NK-92 (cell line): ENCODE data around the gene OR10K1.
"Not testable (repeated sequence)": the region's sequence is repeated elsewhere in the genome, so short reads cannot be mapped to it uniquely, and the experiment has no call there.

Experiments used
- DNase-seq: peaks from one replicate; lab custom pipeline; 2025; ENCODE audit not compliant: unreplicated experiment; lab: John Stamatoyannopoulos, UW

Gene OR10K1, protein sequence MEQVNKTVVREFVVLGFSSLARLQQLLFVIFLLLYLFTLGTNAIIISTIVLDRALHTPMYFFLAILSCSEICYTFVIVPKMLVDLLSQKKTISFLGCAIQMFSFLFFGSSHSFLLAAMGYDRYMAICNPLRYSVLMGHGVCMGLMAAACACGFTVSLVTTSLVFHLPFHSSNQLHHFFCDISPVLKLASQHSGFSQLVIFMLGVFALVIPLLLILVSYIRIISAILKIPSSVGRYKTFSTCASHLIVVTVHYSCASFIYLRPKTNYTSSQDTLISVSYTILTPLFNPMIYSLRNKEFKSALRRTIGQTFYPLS

DNA sequence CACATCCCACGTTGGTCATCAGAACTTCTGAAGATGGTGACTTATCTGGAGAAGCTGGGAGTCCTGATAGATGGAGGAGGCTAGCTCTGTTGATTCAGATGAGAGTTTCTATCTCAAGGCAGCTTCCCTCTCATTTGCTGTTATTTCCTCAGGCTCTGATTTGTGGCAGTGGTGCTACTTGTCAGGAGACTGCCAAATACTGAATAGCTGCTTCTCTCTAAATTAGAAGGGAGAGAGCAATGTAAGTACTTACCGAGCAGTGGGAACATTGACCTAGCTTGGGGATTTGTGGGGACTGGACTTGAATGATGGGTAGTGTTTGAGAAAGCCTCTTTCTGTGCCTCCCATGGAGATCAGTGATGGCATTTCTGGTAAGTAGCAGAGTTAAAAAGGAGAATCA lies at the start of gene OR10K1:
OR10K1 (plus strand) TSS at position 301 of the 400 bp plus-strand sequence. CDS start 3,728 bp downstream, outside the sequence.
- no peak for DNase-seq

DNA sequence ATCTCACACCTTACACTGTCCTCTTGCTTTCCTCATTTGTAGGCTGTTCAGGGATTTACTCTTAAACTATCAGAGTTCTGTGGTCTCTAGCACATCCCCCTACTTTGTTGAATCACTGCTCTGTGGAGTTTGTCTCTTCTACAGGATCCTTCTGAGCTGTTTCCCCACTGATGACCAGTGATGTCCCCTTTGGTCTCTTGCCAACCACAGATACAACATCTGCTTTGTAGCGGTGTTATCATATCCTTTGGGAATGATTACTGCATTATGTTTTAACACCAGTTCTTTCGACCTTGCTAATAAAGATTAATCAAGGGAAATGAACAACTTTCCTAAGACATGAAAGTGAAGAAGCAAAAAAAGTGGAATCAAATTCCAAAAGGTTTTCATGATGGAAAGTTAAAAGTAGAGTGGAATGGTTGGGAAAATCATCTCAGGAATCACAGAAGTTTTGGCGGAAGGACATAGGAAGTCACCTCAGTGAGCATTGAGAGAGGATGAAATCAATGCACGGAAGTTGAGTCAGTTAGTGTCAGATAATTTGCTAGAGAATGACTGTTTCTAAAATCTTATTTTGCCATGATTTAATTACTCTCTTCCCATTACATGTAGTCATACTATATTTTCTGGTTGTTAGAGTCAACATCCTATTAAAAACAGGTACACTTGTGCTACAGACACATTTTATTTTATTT lies 46.8 kb upstream of the OR10K1 start:
- DNase-seq: no peak

DNA sequence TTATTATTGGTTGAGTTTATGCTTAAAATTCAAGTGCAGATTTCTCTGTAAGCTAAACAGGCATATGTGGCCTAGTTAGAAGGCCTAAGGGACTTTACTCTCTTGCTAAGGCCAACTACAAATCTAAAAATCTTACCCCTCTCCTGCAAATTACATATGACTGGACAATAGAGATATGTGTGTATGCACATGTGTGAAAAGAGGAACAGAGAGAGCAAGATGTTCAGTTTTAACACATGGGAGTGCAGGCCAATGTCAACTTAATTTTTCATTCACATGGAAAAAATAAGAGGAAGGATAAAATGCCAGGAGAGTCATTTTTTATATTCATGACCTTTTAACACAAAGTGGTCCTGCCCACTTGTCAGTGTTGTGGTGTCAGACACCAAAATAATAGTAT lies 44.0 kb upstream of the OR10K1 start:
- DNase-seq: no peak

DNA sequence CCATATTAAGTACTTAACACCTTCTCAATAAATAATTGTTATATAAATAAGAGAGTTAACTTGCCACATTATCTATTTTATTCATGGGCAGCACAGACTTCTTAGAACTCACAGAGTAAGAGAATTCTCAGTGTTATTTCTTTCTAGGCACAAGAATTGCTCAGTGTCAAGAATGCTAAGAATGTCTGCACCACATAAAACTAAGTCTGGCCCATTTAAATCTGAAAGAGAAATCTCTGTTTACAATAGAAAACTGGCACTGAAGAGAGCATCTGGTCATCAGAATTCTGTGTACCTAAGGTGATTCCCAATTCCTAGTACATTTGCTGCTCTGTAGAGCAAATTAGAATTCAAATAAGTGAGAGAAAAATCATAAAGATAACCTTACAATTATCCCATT lies 39.4 kb upstream of the OR10K1 start:
- DNase-seq: no peak

DNA sequence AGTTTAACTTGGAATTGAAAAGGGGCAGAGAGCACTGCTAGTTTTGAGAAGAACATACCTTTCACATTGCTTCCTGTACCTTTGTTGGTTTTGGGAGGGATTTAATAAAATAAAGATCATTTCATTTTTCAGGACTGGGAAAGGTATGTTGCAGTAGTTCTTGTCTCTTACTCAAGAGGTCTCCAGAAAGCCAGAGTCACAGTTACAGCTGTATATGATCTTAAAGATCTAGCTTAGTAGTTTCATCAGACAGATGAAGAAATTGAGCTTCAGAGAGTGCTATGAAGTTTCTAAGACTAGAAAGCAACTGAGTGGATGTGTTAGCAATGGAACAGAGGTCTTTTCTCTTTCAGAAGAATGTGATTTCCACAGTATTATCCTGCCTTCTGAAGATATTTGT lies 36.6 kb upstream of the OR10K1 start:
- no peak for DNase-seq

DNA sequence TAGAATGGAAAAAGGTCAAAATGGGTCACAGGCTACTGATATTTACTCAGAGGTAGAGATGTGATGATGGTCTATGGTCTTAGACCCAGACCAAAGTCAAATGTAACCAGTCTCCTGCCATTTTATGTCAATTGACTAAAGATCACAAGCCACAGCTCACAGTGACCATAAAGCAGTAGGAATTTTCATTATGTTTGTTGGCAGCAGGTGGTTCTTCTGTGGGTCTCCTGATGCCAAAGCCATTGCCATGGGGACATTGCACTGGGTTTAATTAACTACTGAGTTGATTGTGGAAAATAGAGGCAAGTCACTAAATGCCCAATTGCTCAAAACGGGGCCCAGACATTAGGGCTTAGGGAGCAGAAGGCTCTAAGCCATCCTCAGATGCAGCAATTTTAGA lies 35.5 kb upstream of the OR10K1 start, which contains the start of gene OR10K2:
OR10K2 (minus strand) TSS at position 101 of the 400 bp plus-strand sequence. CDS start 5,371 bp downstream, outside the sequence.
- DNase-seq: no peak

DNA sequence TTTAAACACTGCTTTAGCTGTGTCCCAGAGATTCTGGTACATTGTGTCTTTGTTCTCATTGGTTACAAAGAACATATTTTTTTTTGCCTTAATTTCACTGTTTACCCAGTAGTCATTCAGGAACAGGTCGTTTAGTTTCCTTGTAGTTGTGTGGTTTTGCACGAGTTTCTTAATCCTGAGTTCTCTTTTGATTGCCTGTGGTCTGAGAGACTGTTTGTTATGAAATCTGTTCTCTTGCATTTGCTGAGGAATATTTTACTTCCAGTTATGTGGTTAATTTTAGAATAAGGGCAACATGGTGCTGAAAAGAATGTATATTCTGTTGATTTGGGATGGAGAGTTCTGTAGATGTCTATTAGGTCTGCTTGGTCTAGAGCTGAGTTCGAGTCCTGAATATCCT lies 31.5 kb upstream of the OR10K1 start:
- DNase-seq: not testable (repeated sequence)

DNA sequence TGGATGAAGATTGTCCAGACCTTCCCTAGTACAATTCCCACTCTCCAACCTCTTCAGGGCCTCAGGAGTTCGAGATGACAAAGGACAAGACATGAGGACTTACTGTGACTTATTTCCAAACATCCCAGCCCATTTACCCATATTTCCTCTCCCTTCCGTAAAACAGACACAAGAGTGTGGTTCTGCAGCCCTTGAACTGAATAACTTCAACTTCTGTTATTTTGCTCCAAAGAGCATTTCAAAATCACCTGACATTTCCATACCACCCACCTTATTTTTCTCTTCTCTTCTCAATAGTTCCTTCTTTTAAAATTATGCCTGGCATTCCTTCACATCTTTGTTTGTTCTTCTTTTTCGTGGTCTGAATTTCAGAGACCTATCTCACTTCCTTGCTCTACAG lies 26.9 kb upstream of the OR10K1 start:
- no peak for DNase-seq

DNA sequence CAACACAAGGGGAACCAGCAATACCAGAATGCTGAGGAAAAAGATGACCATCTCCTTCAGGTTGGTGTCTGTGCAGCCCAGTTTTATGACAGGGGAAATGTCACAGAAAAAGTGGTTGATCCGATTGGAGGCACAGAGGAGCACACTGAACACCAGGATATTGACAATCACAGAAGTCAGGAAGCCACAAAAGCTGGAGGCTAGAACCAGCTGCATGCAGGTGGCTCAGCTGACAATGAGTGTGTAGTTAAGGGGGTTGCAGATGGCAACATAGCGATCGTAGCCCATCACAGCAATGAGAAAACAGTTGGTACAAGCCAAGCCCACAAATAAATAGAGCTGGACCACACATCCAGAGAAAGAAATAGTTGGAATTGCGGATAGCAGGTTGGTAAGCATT lies 16.3 kb upstream of the OR10K1 start:
- no peak for DNase-seq

DNA sequence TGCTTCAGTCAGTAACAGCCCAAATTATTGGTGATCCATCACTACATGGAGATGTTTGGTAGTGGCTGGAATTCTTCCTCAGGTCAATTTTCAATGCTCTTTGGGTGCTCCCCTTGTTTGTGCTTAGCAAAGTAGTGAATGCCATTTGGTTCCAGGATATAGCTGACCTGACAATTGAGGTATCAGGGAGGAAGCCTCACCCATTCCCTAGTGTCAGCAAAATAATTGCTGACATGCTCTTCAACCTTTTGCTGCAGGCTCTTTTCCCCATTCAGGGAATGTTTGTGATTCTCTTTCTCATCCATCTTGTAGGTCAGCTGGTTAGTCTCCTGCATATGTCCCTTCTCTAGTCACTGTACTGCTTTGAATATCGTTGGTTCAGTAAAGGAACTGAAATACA lies 7.1 kb upstream of the OR10K1 start:
- no peak for DNase-seq

DNA sequence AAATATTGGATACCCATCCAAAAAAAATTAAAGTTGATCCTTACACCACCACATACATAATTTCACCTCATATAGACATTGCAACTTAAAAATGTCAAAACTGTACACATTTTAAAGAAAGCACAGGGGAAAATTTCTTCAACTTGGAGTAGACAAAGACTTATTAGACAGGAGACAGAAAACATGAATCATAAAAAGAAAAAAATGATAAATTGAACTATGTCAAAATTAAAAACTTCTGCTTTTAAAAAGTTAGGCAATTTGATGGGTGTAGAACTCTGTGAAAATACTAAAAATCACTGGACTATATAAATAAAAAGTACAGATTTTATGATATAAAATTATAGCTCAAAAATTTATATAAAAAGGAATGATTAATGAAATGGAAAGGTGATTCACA lies 4.4 kb upstream of the OR10K1 start:
- DNase-seq: no peak

DNA sequence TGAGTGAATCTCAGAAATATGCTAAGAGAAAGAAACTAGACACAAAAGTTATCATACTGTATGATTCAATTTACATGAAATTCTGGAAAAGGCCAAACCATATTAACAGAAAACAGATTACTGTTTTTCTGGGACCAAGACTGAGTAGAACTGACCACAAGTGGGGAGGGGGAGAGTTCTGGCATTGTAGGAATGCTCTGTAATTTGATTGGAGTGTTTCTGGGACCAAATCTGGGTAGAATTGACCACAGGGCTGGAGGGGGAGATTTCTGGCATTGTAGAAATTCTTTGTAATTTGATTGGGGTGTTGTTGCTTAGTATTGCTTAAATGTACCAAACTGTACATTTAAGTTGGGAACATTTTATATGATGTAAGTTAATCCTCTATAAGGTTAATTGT lies 3.4 kb upstream of the OR10K1 start:
- no peak for DNase-seq

DNA sequence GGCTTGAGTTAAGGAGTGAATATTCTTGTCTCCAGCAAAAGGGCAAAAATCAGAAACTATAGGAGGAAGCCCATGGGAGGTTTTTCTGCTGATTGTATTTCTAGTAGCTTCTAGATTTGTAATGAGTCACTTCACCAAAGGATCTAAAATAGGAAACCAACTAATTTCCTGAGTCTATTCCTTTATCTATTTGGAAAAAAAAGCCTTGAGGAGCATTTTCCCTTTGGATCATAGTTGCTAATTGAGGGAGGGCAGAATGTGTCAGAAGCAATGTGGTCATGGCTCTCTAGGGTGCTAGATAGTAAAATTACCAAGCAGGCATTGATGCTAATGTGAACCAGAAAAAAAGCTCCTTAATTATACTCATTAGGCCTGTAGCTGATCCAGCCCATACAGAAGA lies 10.3 kb downstream of the OR10K1 start, which contains the start of gene OR10R2:
OR10R2 (plus strand) TSS at position 301 of the 400 bp plus-strand sequence. CDS start 106 bp downstream, outside the sequence.
- DNase-seq: no peak

DNA sequence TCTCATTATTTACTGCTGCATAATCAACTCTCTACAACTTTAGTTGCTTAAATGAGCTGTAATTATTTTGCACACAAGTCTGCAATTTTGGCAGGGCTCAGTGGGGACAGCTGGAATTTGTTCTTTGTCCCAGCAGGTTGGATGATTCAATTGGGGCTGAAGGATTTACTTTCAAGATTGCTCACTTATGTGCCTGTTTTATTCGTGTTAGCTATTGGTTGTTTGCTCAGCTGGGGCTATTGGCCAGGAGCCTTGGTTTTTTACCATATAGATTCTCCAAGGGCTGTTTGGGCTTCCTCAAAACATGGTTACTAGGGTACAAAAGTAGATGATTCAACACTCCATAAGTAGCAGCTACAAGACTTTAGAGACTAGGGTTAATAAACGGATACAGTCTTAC lies 23.8 kb downstream of the OR10K1 start:
- DNase-seq: no peak

DNA sequence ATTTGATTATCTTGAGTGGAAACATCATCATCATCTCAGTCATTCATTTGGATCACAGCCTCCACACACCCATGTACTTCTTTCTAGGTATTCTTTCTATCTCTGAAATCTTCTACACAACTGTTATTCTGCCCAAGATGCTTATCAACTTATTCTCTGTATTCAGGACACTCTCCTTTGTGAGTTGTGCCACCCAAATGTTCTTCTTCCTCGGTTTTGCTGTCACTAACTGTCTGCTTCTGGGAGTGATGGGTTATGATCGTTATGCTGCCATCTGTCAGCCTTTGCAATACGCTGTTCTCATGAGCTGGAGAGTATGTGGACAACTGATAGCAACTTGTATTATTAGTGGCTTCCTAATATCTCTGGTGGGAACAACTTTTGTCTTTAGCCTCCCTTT lies 29.7 kb downstream of the OR10K1 start:
- DNase-seq: no peak

DNA sequence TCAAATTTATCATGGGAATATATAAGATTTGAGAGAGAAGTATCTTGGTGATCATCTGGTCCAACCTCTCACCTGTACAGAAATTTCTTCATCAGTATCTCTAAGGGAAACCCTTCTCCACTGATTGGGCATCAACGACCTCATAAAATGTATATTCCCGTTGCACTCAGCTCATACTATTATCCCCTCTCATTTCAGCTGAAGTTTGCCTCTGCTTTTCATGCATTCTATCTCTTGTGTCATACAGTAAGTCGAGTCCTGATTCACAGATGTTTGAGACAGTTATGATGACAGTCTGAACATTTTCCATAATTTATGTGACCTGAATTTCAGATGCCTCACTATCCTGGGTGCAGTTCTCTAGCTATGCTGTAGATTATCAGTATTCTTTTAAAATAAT lies 31.4 kb downstream of the OR10K1 start:
- DNase-seq: no peak

DNA sequence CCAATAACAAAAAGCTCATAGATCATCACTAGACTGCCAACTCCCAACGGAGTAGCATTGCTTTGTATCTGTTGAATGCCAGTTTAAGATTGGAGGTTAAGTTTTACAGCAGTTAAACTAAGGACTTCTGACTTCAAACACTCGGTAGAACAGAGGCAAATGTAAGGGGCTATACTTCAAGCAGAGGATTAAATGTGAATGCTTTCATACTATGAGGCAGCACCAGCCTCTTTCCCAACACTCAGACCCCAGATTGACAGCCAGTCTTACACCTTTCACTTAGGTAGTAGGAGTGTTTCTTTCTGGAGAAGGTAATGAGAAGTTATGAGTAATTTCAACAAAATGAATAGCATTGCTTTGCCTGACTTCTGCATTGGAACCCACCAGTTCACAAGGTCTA lies 33.2 kb downstream of the OR10K1 start:
- no peak for DNase-seq

DNA sequence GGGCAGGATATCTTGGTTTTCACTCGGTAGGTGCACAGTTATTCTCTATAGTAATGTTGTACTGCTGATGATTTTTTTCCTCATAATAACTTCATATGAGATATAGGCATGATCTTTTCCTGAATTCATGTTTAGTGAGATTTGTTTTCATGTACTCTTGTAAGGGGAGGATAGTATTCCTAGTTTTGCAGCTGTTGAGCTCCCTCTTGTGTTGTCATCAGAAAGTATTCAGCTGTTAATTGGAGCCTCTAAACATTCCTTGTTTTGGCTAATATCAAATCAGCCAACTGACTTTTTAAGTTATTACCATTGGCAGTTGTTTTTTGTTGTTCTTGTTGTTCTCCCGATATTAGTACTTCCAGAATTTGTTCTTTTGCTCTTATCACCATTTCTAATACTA lies 34.7 kb downstream of the OR10K1 start:
- no peak for DNase-seq

DNA sequence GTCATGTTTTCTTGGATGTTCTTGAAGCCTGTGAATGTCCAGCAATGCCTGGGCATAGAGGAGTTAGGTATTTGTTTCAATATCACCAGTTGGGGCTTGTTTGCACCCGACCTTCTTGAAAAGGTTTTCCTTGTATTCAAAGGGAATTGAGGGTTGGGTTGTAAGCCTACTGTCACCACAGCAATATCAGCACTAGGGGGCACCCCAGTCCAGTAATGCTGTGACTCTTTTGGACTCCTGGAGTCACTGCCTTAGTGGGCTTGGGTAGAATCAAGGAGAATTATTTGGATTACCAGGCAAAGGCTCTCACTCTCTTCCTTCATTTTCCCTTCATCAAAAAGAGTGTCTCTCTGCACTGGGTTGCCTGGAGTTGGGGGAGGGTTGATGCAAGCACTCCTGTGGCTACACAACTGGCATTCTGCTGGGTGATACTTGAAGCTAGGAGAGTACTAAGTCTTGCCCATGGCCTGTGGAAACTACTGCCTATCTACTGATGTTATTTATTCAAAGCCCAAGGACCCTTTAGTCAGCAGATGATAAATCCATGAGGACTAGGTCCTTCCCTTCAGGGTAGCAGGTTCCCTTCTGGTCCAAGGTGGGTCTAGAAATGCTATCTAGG lies 44.8 kb downstream of the OR10K1 start:
- no peak for DNase-seq

DNA sequence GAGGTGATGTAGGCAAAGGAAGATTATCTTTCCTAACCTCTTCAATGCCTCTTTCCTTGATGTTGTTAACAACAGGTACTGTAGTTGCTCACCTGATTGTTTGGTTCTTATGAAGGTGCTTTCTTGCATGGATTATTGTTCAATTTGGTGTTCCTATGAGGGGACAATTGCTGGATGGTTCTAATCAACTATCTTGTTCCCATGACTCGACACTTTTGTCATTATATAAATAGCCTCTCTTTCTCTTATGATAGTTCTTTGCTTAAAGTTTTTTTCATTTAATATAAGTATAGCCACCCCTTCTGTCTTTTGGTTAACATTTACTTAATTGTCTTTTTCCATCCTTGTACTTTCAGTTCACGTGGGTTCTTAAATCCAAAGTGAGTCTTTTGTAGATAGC lies 45.9 kb downstream of the OR10K1 start:
- no peak for DNase-seq

DNA sequence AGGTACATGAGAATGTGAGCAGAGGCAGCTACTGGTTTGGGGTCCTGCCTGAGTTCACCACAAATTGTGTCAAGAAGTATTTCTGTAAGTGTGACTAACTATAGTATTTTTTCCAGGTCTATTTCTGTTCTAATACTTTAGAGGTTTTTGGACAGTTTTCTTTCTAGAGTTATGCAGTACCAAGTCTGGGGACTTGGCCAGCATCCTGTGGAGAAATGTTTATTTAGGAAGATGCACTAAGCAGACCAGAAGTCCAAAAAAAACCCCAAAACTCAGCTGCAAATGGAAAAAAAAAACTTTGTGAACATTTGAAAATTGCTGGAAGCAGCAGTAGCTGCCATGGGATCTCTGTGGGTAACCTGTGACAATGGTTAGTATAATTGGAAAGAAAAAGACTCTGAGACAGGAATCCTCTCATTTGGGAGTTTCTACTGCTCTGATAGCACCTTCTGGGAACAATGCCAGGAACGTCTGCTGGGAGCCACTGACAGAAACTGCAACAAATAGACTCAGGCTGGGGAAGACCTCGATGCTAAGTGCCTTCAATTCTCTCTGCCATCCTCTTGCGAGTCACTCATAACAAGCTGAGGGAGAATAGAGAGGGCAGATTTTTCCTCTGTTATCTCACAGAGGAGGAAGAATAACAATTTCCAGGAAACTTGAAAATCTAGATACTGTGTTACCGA lies 48.0 kb downstream of the OR10K1 start:
- DNase-seq: no peak
